ENCODE results near the gene ADK. TPM values are rescaled to one million over a fixed set of nuclear protein-coding genes. Genes with fewer than 3 reads are reported as not detected.

The ADK gene
- total and polyA plus RNA-seq, 2 of the 4 experiments (the other 2 are of a cell fraction) = 30.6 to 40.9 TPM

DNA sequence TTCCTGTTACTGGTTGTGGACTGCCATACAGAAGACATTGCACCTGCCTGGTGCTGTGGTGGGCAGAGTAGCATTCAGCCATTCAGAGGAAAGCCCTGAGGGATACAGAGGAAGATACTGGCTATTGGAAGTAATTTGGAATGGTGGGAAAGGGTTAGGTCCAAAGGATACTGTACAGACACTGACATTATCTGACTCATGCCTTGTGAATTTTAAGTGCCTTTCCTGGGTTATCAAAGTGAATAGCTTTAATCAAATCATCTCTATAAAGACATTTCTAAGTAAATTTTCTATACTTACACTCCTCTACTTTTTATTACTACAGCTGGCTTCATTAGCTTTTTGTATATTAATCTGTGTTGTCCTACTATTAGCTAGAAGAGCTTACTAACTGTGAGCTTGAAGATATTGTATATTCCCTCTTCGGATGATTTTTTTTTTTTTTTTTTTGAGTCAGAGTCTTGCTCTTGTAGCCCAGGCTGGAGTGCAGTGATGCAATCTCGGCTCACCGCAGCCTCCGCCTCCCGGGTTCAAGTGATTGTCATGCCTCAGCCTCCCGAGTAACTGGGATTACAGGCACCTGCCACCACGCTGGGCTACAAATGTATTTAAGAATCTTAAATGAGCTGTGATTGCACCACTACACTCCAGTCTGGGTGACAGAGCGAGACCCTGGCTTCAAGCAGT lies 186.5 kb downstream of the ADK start:
- Histone ChIP-seq H2AFZ (replicated peaks; ENCODE audit: low read length, poor library complexity) (no peak overlapping the region), H4K91ac (ENCODE audit: insufficient read depth, low read depth, low read length) (no peak overlapping the region), H3K56ac (ENCODE audit: extremely low read depth, insufficient read depth, low read length) (no peak overlapping the region), H3K23ac (ENCODE audit: low read depth, low read length) (no peak overlapping the region), H3K27ac (ENCODE audit: insufficient read depth, low read length) (no peak overlapping the region), H3K27me3 (ENCODE audit: control insufficient read depth, insufficient read depth, low read length) (no peaks in the 10 kb centered on the region), H2BK15ac (ENCODE audit: low read depth, low read length) (no peak overlapping the region), H4K5ac (ENCODE audit: low read depth, low read length) (no peak overlapping the region), H3K14ac (replicated peaks; ENCODE audit: low read depth, low read length) (no peak overlapping the region), H3K9me1 (ENCODE audit: insufficient read depth, low read length) (no peaks in the 10 kb centered on the region), H2BK20ac (ENCODE audit: low read depth, low read length) (no peak overlapping the region; the same call in 1 of the 2 replicates), H2AK5ac (ENCODE audit: low read depth, low read length) (peak overlapping the region; percentile 50; the same call in 1 of the 2 replicates), H3K4me2 (ENCODE audit: low read depth, low read length) (no peak overlapping the region), H2BK120ac (ENCODE audit: low read depth, low read length) (no peak overlapping the region), H2BK5ac (ENCODE audit: low read depth, low read length, poor library complexity, severe bottlenecking) (no peak overlapping the region), H3K79me1 (ENCODE audit: low read depth in 1 of 2, low read length in 2 of 2) (peaks cover 9 to 20% of the 10 kb centered on the region in 2 experiments; a peak in 3 of 4 replicates), H3K9me3 (ENCODE audit: control insufficient read depth, insufficient read depth, low read length) (peaks cover 5% of the 10 kb centered on the region; the same call in 1 of the 2 replicates), H3K18ac (ENCODE audit: low read depth, low read length) (no peak overlapping the region), H4K8ac (ENCODE audit: low read depth in 2 of 2, low read length in 2 of 2) (no peak overlapping the region), H3K4me3 (ENCODE audit: insufficient read depth, low read depth, low read length) (no peak overlapping the region), H3K4ac (ENCODE audit: low read depth, low read length) (no peak overlapping the region), H4K20me1 (ENCODE audit: insufficient read depth, low read length) (no peaks in the 10 kb centered on the region), H3K36me3 (ENCODE audit: control insufficient read depth, insufficient read depth, low read length) (no peaks in the 10 kb centered on the region), H2AK9ac (replicated peaks; ENCODE audit: low read depth, low read length, poor library complexity) (no peak overlapping the region), H3K9ac (ENCODE audit: low read depth, low read length) (no peak overlapping the region), H3K4me1 (ENCODE audit: control insufficient read depth, insufficient read depth, low read length) (peaks cover 2% of the 10 kb centered on the region; the same call in 1 of the 2 replicates)
- dilution Hi-C loops (cut with HindIII; ENCODE audit: low sequenced_read_pairs, unreplicated experiment) = no loop called here
- DNase-seq (no peak), ATAC-seq (ENCODE audit: low read depth) (0 out of 2 replicates have a peak, but pooled peaks have one; percentile 32)
- in situ Hi-C loops (cut with MboI; ENCODE audit: low sequenced_read_pairs) = no loop called here
- POLR2A ChIA-PET (ENCODE audit: unreplicated experiment) = interaction anchor here (0.7 kb wide), 1 partner anchor 12 kb away, joined by 11 read pairs; no protein-coding TSS in a partner anchor
- CTCF ChIA-PET = no interaction called here
- no TSS peak for BruUV-seq (replicated peaks)
- intact Hi-C loops (cut with micrococcal nuclease) = no loop called here
- TF ChIP-seq MXI1 (IDR thresholded peaks at IDR 0.05; ENCODE audit: borderline replicate concordance, low read depth, low read length) (no peak), BHLHE40 (IDR thresholded peaks at IDR 0.05; ENCODE audit: low read depth, low read length) (no peak), CEBPB (IDR thresholded peaks at IDR 0.05; ENCODE audit: low read depth, low read length) (peak; percentile 22; the same call in 1 of the 2 replicates), MAFK (IDR thresholded peaks at IDR 0.05; ENCODE audit: low read depth, low read length) (no peak), NFE2L2 (IDR thresholded peaks at IDR 0.05; ENCODE audit: low read depth, low read length) (no peak)
- TF ChIP-seq, protein P1, sequence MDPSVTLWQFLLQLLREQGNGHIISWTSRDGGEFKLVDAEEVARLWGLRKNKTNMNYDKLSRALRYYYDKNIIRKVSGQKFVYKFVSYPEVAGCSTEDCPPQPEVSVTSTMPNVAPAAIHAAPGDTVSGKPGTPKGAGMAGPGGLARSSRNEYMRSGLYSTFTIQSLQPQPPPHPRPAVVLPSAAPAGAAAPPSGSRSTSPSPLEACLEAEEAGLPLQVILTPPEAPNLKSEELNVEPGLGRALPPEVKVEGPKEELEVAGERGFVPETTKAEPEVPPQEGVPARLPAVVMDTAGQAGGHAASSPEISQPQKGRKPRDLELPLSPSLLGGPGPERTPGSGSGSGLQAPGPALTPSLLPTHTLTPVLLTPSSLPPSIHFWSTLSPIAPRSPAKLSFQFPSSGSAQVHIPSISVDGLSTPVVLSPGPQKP (IDR thresholded peaks at IDR 0.05; ENCODE audit: borderline replicate concordance, low read depth, low read length) = no peak
- 96% methylated on average over 5 of the region's 8 CpGs; no CpG with 5 or more reads in 1 of the 2 experiments for WGBS, 2 experiments (ENCODE audit: extremely low coverage in 2 of 2, insufficient read length in 1 of 2)

Data from IMR-90 (cell line).